MM.1S (cell line): ENCODE results near the gene ZNF521.
A peak's percentile ranks its signal among the peaks of the same experiment; 100 is the strongest.

Experiments used
- DNase-seq: peaks from one replicate; pipeline ENCODE4 v3.0.0-alpha.2; 2015
- H2AFZ ChIP-seq: fragments of 300-600 bp; sonication (generic); 2 replicates; pipeline ENCODE4 v1.6.0; 2016; ENCODE audit warnings: antibody characterized with exemption, low read length
- H3F3A ChIP-seq: fragments of 300-600 bp; sonication (generic); 2 replicates; pipeline ENCODE4 v1.6.1; 2016; ENCODE audit warnings: mild to moderate bottlenecking, antibody characterized with exemption, low read length, moderate library complexity, mixed read lengths; ENCODE audit not compliant: insufficient read depth
- H3K27ac ChIP-seq: fragments of 300-600 bp; sonication (generic); 2 replicates; pipeline ENCODE4 v1.5.1; 2016; ENCODE audit warnings: mild to moderate bottlenecking, low read length
- H3K27me3 ChIP-seq: fragments of 300-600 bp; sonication (generic); replicated peaks from 2 replicates; pipeline ENCODE4 v1.6.0; 2016; ENCODE audit warnings: low read length; ENCODE audit not compliant: insufficient read depth
- H3K36me3 ChIP-seq: fragments of 300-600 bp; sonication (generic); replicated peaks from 2 replicates; pipeline ENCODE4 v1.6.1; 2016; ENCODE audit warnings: mild to moderate bottlenecking, low read length, mixed read lengths; ENCODE audit not compliant: insufficient read depth
- H3K4me1 ChIP-seq: fragments of 300-600 bp; sonication (generic); 2 replicates; pipeline ENCODE4 v1.6.1; 2016; ENCODE audit warnings: low read length, mixed read lengths
- H3K4me2 ChIP-seq: fragments of 300-600 bp; sonication (generic); 2 replicates; pipeline ENCODE4 v1.6.0; 2016; ENCODE audit warnings: low read depth, low read length
- H3K4me3 ChIP-seq: fragments of 300-600 bp; sonication (generic); 2 replicates; pipeline ENCODE4 v1.5.1; 2016; ENCODE audit warnings: low read length, mixed read lengths
- H3K79me2 ChIP-seq: fragments of 300-600 bp; sonication (generic); 2 replicates; pipeline ENCODE4 v1.6.1; 2016; ENCODE audit warnings: mixed run types, low read length, mixed read lengths
- H3K9ac ChIP-seq: fragments of 300-600 bp; sonication (generic); 2 replicates; pipeline ENCODE4 v1.6.1; 2016; ENCODE audit warnings: low read length, mixed read lengths
- H3K9me2 ChIP-seq: fragments of 300-600 bp; sonication (generic); replicated peaks from 2 replicates; pipeline ENCODE4 v1.6.1; 2016; ENCODE audit warnings: mild to moderate bottlenecking, low read length, mixed read lengths; ENCODE audit not compliant: insufficient read depth
- H3K9me3 ChIP-seq: fragments of 300-600 bp; sonication (generic); replicated peaks from 2 replicates; pipeline ENCODE4 v1.6.1; 2016; ENCODE audit warnings: mild to moderate bottlenecking, low read length, mixed read lengths; ENCODE audit not compliant: insufficient read depth
- H4K20me1 ChIP-seq: fragments of 300-600 bp; sonication (generic); 2 replicates; pipeline ENCODE4 v1.6.1; 2016; ENCODE audit warnings: mild to moderate bottlenecking, low read length, moderate library complexity, mixed read lengths; ENCODE audit not compliant: insufficient read depth
- EZH2 ChIP-seq: fragments of 300-600 bp; sonication (generic); optimal IDR thresholded peaks from 2 replicates; pipeline ENCODE3; 2017; ENCODE audit warnings: low read depth, mild to moderate bottlenecking, antibody characterized with exemption, low read length, mixed read lengths
- EZH2phosphoT487 ChIP-seq: fragments of 300-600 bp; sonication (generic); IDR thresholded peaks from 2 replicates; pipeline ENCODE4 v1.6.1; 2018; ENCODE audit warnings: antibody characterized with exemption, low read length
- TF ChIP-seq, protein P1 (sequence below): fragments of 300-600 bp; sonication (generic); IDR thresholded peaks from 2 replicates; pipeline ENCODE4 v1.5.1; 2016; ENCODE audit warnings: antibody characterized with exemption, low read length, mixed read lengths

The ZNF521 gene

DNA sequence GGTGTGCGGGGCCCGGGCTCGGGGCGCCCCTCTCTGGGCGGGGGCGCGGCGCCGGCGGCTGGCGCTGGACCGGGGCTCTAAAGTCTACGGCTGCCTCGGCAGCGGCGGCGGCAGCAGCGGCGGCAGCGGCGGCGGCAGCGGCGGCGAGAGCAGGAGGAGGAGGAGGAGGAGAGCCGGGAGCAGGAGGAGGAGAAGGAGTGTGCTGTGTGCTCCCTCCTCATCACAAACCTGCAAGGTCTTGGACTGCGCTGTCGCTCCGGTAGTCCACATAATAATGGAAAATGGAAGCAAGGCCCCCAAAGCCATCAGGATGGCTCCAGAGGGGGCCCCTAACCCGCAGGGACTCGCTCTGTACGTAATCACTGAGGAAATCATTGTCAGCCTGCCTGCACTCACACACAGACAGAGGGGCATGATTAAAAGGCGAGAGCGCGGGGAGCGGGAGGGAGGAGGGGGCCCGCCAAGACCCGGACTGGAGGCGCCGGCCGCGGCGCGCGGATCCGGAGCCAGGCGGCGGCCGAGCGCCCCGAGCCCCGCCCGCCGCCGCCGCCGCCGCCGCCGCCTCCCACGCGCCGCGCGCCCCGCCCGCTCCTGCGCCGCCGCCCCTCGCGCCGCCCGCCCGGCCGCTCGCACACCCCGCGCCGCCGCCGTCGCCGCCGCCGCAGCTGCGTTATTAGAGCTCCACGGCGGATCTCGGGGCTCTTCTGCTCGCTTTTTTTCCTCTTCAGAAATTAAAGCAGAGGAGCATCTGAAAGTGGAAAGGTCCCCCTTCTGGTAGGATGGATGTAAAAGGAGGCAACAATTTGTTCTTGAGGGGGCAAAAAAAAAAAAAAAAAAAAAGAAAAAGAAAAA lies at the start of gene ZNF521:
TSS of gene ZNF521 (minus strand) at position 390 of the 852 bp plus-strand sequence. CDS start 1,220 bp downstream, outside the sequence.
- H3K9ac ChIP-seq: peak within 1 kb of the TSS; percentile 86
- H3K4me1 ChIP-seq: no peaks in the 10 kb centered on the region
- peak within 1 kb of the TSS; percentile 68; the same call in 1 of the 2 replicates for H2AFZ ChIP-seq
- peaks cover 88% of the 10 kb centered on the region for H3K79me2 ChIP-seq
- peak within 1 kb of the TSS; percentile 89 for H3K27ac ChIP-seq
- peak; percentile 89 for DNase-seq
- no peaks in the 10 kb centered on the region for H3K36me3 ChIP-seq
- no peaks in the 10 kb centered on the region for H4K20me1 ChIP-seq
- H3F3A ChIP-seq: peaks cover 20% of the 10 kb centered on the region
- no peaks in the 10 kb centered on the region for H3K9me2 ChIP-seq
- H3K9me3 ChIP-seq: no peaks in the 10 kb centered on the region
- peak within 1 kb of the TSS; percentile 81 for H3K4me3 ChIP-seq
- no peaks in the 10 kb centered on the region for H3K27me3 ChIP-seq
- no peak for TF ChIP-seq EZH2
- TF ChIP-seq, protein P1, sequence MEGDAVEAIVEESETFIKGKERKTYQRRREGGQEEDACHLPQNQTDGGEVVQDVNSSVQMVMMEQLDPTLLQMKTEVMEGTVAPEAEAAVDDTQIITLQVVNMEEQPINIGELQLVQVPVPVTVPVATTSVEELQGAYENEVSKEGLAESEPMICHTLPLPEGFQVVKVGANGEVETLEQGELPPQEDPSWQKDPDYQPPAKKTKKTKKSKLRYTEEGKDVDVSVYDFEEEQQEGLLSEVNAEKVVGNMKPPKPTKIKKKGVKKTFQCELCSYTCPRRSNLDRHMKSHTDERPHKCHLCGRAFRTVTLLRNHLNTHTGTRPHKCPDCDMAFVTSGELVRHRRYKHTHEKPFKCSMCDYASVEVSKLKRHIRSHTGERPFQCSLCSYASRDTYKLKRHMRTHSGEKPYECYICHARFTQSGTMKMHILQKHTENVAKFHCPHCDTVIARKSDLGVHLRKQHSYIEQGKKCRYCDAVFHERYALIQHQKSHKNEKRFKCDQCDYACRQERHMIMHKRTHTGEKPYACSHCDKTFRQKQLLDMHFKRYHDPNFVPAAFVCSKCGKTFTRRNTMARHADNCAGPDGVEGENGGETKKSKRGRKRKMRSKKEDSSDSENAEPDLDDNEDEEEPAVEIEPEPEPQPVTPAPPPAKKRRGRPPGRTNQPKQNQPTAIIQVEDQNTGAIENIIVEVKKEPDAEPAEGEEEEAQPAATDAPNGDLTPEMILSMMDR: no peak
- no peak for TF ChIP-seq EZH2phosphoT487
- peak within 1 kb of the TSS; percentile 68 for H3K4me2 ChIP-seq

DNA sequence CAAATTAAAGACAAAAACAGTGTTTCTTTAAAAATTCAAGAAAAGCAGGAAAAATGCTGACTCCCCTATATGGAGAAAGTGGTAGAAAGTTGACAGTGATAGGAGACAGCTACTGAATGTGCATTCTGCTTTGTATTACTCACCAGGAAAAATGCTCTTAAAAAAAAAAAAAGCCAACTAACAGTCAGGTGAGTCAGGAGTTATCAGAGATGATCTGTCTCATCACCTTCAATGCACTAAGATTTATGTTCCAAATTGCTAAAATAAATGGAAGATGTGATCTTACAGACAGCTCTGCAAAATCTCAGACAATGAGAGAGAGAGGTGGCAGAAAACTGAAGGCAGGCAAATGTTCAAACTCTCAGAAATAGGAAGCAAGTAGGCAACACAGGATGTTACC lies 47.6 kb upstream of the ZNF521 start:
- Histone ChIP-seq H3K4me3 (no peak overlapping the region), H3K9ac (no peak overlapping the region), H3K27ac (no peak overlapping the region), H2AFZ (no peak overlapping the region), H3F3A (no peaks in the 10 kb centered on the region), H3K9me3 (no peaks in the 10 kb centered on the region), H3K4me2 (no peak overlapping the region), H3K36me3 (no peaks in the 10 kb centered on the region), H3K79me2 (no peaks in the 10 kb centered on the region), H3K4me1 (no peaks in the 10 kb centered on the region), H4K20me1 (no peaks in the 10 kb centered on the region), H3K27me3 (no peaks in the 10 kb centered on the region), H3K9me2 (no peaks in the 10 kb centered on the region)
- DNase-seq: no peak
- TF ChIP-seq EZH2phosphoT487 (no peak), EZH2 (no peak)
- TF ChIP-seq, protein P1: no peak

DNA sequence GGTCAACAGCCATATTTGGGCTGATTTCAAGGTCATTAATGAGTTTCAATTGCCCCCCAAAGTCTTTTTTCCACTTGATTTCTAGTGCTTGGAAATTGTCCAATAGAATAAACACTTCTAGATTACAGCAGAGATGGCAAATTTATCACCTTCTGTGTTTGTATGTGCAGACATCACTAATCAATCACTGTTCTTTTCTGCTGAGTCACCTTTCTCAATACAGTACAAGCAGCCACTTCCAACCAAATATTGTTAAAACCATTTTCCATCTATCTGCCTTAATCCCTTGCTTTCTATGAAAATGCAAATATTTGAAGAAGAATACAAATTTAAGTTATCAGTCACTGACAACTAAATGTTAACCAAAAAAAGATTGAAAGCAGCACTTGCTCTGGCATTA lies 40.2 kb upstream of the ZNF521 start:
- no peaks in the 10 kb centered on the region for H3K36me3 ChIP-seq
- no peaks in the 10 kb centered on the region for H3K79me2 ChIP-seq
- H4K20me1 ChIP-seq: no peaks in the 10 kb centered on the region
- no peak for TF ChIP-seq EZH2phosphoT487
- TF ChIP-seq, protein P1: no peak
- no peak for TF ChIP-seq EZH2
- no peaks in the 10 kb centered on the region for H3F3A ChIP-seq
- H3K4me2 ChIP-seq: no peak overlapping the region
- no peak overlapping the region for H3K4me3 ChIP-seq
- no peaks in the 10 kb centered on the region for H3K27me3 ChIP-seq
- H3K9me3 ChIP-seq: no peaks in the 10 kb centered on the region
- H3K9ac ChIP-seq: no peak overlapping the region
- H3K27ac ChIP-seq: no peak overlapping the region
- H2AFZ ChIP-seq: no peak overlapping the region
- H3K9me2 ChIP-seq: no peaks in the 10 kb centered on the region
- DNase-seq: no peak
- no peaks in the 10 kb centered on the region for H3K4me1 ChIP-seq
